Measurements from ENCODE around the gene RNF214.
"Not testable (repeated sequence)": the region's sequence is repeated elsewhere in the genome, so short reads cannot be mapped to it uniquely, and the experiment has no call there.

RNF214 gene

GRCh38 chr11:117248341-117248740 is 15.9 kb downstream of the RNF214 start:
- no peak for TF ChIP-seq CTCF (IDR thresholded peaks at IDR 0.05; ENCODE audit: control insufficient read depth, insufficient read depth, low read depth, low read length, missing control alignments)
- DNase-seq (ENCODE audit: low read depth) = no peak
- no peak overlapping the region for H3K4me3 ChIP-seq (ENCODE audit: control insufficient read depth, low read depth, low read length)

DNA sequence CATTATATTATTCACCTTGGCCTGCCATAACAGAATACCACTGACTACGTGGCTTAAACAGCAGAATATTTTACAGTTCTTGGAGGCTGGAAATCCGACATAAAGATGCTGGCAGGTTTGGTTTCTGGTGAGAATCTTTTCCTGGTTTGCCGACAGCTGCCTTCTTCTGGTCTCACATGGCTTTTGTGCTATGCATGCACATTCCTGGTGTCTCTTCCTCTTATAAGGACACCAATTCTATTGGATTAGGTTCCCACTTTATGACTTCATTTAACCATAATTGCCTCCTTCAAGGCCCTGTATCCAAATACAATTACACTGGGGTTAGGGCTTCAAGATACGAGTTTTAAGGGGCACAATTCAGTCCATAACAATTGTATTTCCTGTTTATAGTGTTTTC is 17.1 kb downstream of the RNF214 start:
- no peak for DNase-seq (ENCODE audit: low read depth)
- H3K4me3 ChIP-seq (ENCODE audit: control insufficient read depth, low read depth, low read length) = no peak overlapping the region
- no peak for TF ChIP-seq CTCF (IDR thresholded peaks at IDR 0.05; ENCODE audit: control insufficient read depth, insufficient read depth, low read depth, low read length, missing control alignments)

GRCh38 chr11:117251506-117251905 is 19.0 kb downstream of the RNF214 start:
- TF ChIP-seq CTCF (IDR thresholded peaks at IDR 0.05; ENCODE audit: control insufficient read depth, insufficient read depth, low read depth, low read length, missing control alignments) = no peak
- no peak overlapping the region for H3K4me3 ChIP-seq (ENCODE audit: control insufficient read depth, low read depth, low read length)
- DNase-seq (ENCODE audit: low read depth) = no peak

DNA sequence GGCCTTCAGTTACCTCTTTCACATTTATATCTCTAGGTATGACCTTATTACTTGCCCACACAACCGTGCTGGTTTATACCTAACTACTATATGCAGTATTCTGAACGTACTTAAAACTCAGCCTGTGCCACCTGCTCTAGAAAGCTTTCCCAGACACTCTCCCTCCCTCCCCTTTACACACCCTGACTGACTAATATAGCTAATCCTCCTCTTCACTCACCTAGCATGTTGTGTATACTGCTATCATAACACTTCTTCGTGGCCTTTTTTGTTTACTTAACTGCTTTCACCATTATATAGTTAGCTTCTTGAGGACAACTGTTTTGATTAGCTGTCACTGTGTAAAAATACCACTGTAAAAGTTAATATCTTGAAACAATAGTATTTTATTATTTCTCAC is 23.5 kb downstream of the RNF214 start:
- TF ChIP-seq CTCF (IDR thresholded peaks at IDR 0.05; ENCODE audit: control insufficient read depth, insufficient read depth, low read depth, low read length, missing control alignments) = no peak
- no peak for DNase-seq (ENCODE audit: low read depth)
- no peak overlapping the region for H3K4me3 ChIP-seq (ENCODE audit: control insufficient read depth, low read depth, low read length)

DNA sequence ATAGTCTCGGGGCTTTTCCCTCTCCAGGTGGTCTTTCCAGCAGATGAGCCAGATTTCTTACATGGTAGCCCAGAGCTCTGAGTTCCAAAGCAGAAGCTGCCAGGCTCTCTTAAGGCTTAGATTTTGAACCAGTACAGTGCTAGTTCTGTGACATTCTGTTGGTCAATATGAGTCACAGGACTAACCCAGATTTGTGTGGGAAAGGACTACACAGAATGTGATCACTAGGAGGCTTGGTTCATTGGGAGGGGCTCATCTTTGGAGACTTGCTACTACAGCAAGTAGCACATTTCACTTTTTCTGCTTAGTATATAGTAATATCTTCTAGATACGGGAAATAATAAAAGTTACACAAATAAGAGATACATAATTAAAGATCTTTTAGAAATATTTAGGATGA is 24.1 kb downstream of the RNF214 start:
- no peak for TF ChIP-seq CTCF (IDR thresholded peaks at IDR 0.05; ENCODE audit: control insufficient read depth, insufficient read depth, low read depth, low read length, missing control alignments)
- no peak for DNase-seq (ENCODE audit: low read depth)
- no peak overlapping the region for H3K4me3 ChIP-seq (ENCODE audit: control insufficient read depth, low read depth, low read length)

DNA sequence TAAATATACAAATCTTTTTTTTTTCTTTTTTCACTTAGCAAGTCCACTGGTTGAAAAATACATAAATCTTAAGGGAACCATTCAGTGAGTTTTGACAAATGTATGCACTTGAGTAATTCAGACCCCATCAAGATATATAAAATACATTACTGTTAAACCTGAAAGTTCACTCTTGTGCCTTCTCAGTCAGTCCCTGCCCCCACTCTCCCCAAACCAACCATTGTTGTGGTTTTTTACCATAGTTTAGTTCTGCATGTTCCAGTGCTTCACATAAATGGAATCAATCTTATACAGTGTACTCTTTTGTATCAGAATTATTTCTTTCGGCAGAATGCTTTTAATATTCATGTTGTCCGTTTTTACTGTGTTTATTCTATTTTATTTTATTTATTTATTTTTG is 26.1 kb downstream of the RNF214 start:
- no peak overlapping the region for H3K4me3 ChIP-seq (ENCODE audit: control insufficient read depth, low read depth, low read length)
- TF ChIP-seq CTCF (IDR thresholded peaks at IDR 0.05; ENCODE audit: control insufficient read depth, insufficient read depth, low read depth, low read length, missing control alignments) = no peak
- DNase-seq (ENCODE audit: low read depth) = no peak

DNA sequence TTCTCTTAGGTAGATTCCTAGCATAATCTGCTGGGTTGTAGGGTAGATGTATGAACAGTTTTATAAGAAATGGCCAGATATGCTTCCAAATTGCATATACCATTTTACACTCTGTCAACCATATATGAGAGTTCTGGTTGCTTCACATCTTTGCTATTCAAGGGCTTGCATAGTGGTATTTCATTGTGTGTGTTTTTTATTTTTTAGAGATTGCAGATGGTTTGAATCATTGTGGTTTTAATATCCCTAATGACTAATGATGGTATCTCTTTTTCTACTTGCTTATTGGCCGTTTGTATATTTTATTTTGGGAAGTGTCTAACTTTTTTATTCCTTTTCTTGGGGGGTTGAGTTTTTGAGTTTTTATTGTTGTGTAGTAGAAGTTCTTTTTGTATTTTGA is 26.9 kb downstream of the RNF214 start:
- peak; percentile 57 for DNase-seq (ENCODE audit: low read depth)
- TF ChIP-seq CTCF (IDR thresholded peaks at IDR 0.05; ENCODE audit: control insufficient read depth, insufficient read depth, low read depth, low read length, missing control alignments) = no peak
- no peak overlapping the region for H3K4me3 ChIP-seq (ENCODE audit: control insufficient read depth, low read depth, low read length)

DNA sequence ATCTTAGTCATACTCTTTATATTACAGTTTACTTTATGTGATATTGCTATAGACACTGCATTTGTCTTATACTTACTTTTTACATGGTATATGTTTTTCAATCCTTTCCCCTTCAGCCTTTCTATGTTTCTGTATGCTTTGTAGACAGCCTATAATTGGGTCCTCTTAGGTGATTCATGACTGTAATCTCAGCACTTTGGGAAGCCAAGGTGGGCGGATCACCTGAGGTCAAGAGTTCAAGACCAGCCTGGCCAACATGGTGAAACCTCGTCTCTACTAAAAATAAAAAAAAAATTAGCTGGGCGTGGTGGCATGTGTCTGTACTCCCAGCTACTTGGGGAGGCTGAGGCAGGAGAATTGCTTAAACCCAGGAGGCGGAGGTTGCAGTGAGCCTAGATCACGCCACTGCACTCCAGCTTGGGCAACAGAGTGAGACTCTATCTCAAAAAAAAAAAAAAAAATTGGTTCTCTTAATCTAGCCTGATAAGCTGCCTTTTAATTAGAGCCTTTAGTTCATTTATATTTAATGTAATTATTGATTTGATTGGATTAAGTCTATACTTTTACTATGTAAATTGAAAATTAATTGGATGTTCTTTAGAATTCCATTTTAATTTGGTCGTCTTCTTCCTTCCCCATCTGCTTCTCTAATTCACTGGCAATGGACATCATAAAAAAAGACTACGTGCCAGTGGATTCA is 32.3 kb downstream of the RNF214 start:
- not testable (repeated sequence) for DNase-seq (ENCODE audit: low read depth); H3K4me3 ChIP-seq (ENCODE audit: control insufficient read depth, low read depth, low read length)
